Dermis lymphatic vessel endothelial cell (primary cell): ENCODE results near the gene EZR. TPM values are rescaled to one million over a fixed set of nuclear protein-coding genes. Genes with fewer than 3 reads are reported as not detected.

ENCODE experiments used
- total RNA-seq: library from RNA; depleted of rRNA; stranded (reverse); fragments of >200 nt; gene quantifications from 2 replicates; pipeline ENCODE4 v1.2.1, GENCODE V29; 2014

The EZR gene
- 64.8 and 66.1 TPM in 2 replicates for total RNA-seq

GRCh38 chr6:158819213-158819976 lies at the start of gene EZR:
Gene EZR, minus strand, starts transcription at chr6:158819368. Its CDS starts 1,275 bp downstream, at chr6:158818093.

Other genes starting within 250 kb of the EZR start
- 86.8 and 97.4 TPM in 2 replicates for gene DYNLT1, start 174.6 kb downstream of the EZR start, total RNA-seq
- gene SYTL3, start 169.3 kb downstream of the EZR start, total RNA-seq, result 0.76 and 0.77 TPM in 2 replicates
- 3.1 and 4.6 TPM in 2 replicates for gene RSPH3, start 180.8 kb upstream of the EZR start, total RNA-seq
- not detected in 2 replicates for gene TAGAP, start 225.6 kb upstream of the EZR start, total RNA-seq